Panc1 (cell line): ENCODE results near the gene FAM228A. TPM values are rescaled to one million over a fixed set of nuclear protein-coding genes. Genes with fewer than 3 reads are reported as not detected.

Experiments
- ATAC-seq: fragments of 200-7000 bp; cut with Tn5 transposase; 2 replicates; pipeline ENCODE4 v1.9.1; 2020; ENCODE audit warnings: mild to moderate bottlenecking, moderate library complexity
- BruUV-seq: library from RNA; stranded (reverse); fragments of 400-500 nt; replicated peaks from 2 replicates; lab custom pipeline; 2021; lab: Mats Ljungman, UMichigan
- CTCF ChIA-PET: fragments of 300-600 bp; sonication (Branson Sonifier 250); formaldehyde crosslinking; loops from one replicate; lab custom pipeline; 2022; ENCODE audit warnings: antibody characterized with exemption; lab: Charles Lee
- POLR2A ChIA-PET: fragments of 300-600 bp; sonication (Branson Sonifier 250); formaldehyde crosslinking; loops from one replicate; lab custom pipeline; 2022; ENCODE audit warnings: antibody characterized with exemption; lab: Charles Lee
- DNase-seq: peaks from one replicate; pipeline ENCODE4 v3.0.0-alpha.2; 2010; ENCODE audit warnings: low read depth, low spot score
- H3K27ac ChIP-seq: 2 replicates; pipeline ENCODE4 v1.5.1; 2011; ENCODE audit warnings: mild to moderate bottlenecking, low read length, inconsistent platforms
- H3K27me3 ChIP-seq: fragments of 200-500 bp; sonication (Bioruptor generic); 2 replicates; pipeline ENCODE4 v1.6.0; 2014; ENCODE audit warnings: low read length, inconsistent platforms; ENCODE audit not compliant: control insufficient read depth, insufficient read depth
- H3K36me3 ChIP-seq: fragments of 200-500 bp; sonication (Bioruptor generic); 2 replicates; pipeline ENCODE4 v1.5.1; 2014; ENCODE audit warnings: inconsistent platforms, mild to moderate bottlenecking, low read length, moderate library complexity; ENCODE audit not compliant: control insufficient read depth, insufficient read depth
- H3K4me1 ChIP-seq: 2 replicates; pipeline ENCODE4 v1.5.1; 2011; ENCODE audit warnings: inconsistent platforms, mild to moderate bottlenecking, low read length, moderate library complexity; ENCODE audit not compliant: control insufficient read depth, insufficient read depth
- H3K4me3 ChIP-seq, 2 experiments: 2 replicates each; pipeline ENCODE4 v1.5.1; 2011 to 2012; ENCODE audit warnings: low read depth in 2 of 2, low read length in 2 of 2, mild to moderate bottlenecking in 2 of 2, inconsistent platforms in 1 of 2, moderate library complexity in 1 of 2
- H3K9me3 ChIP-seq: fragments of 200-500 bp; sonication (Bioruptor generic); 2 replicates; pipeline ENCODE4 v1.5.1; 2014; ENCODE audit warnings: low read depth, mild to moderate bottlenecking, inconsistent platforms, low read length, moderate library complexity; ENCODE audit not compliant: control insufficient read depth, insufficient read depth
- POLR2AphosphoS5 ChIP-seq: IDR thresholded peaks from 2 replicates; pipeline ENCODE4 v1.6.1; 2012; ENCODE audit warnings: mild to moderate bottlenecking, low read depth, low read length, moderate library complexity
- REST ChIP-seq, 2 experiments: IDR thresholded peaks; 2 replicates each; pipeline ENCODE4 v1.6.1; 2011 to 2012; ENCODE audit warnings: low read depth in 2 of 2, control low read depth in 1 of 2, low read length in 1 of 2, mild to moderate bottlenecking in 1 of 2, moderate library complexity in 1 of 2; ENCODE audit not compliant: insufficient read depth in 1 of 2
- SIN3A ChIP-seq: IDR thresholded peaks from 2 replicates; pipeline ENCODE4 v1.6.1; 2012; ENCODE audit warnings: low read depth, mild to moderate bottlenecking, low read length, moderate library complexity, borderline replicate concordance; ENCODE audit not compliant: insufficient read depth
- TCF7L2 ChIP-seq: IDR thresholded peaks from 2 replicates; pipeline ENCODE4 v1.6.1; 2011; ENCODE audit warnings: mild to moderate bottlenecking, low read depth, low read length, inconsistent platforms
- in situ Hi-C: cut with HindIII; loops from 2 replicates; pipeline ENCODE4 v1.10.0; 2016; ENCODE audit warnings: low sequenced_read_pairs, low pct_unique_long_range_greater_than_20kb
- intact Hi-C: fragments of 100-400 bp; cut with micrococcal nuclease; formaldehyde crosslinking; loops from one replicate; pipeline ENCODE4 v1.10.0; 2022; ENCODE audit not compliant: unreplicated experiment
- total RNA-seq: library from RNA; stranded (reverse); gene quantifications from one replicate; pipeline ENCODE4 v1.2.1, GENCODE V29; 2021; ENCODE audit not compliant: unreplicated experiment
- TF ChIP-seq, protein P1 (sequence below): fragments of 450-650 bp; IDR thresholded peaks from 2 replicates; pipeline ENCODE4 v1.5.1; 2017; ENCODE audit warnings: mild to moderate bottlenecking

FAM228A gene
- total RNA-seq, 1 experiment from 2014 or later = not detected

- in situ Hi-C loops = no loop called here
- Histone ChIP-seq H3K4me3 (no peak overlapping the region), H3K36me3 (no peaks in the 10 kb centered on the region; the same call in 1 of the 2 replicates), H3K27me3 (no peaks in the 10 kb centered on the region), H3K27ac (no peak overlapping the region), H3K9me3 (no peaks in the 10 kb centered on the region), H3K4me1 (no peaks in the 10 kb centered on the region)
- BruUV-seq = TSS peak; percentile 58
- DNase-seq = no peak
- intact Hi-C loops = no loop called here
- CTCF ChIA-PET = no interaction called here
- TF ChIP-seq REST (IDR thresholded peaks at IDR 0.05; ENCODE audit: insufficient read depth in 1 of 2, low read depth in 2 of 2, low read length in 1 of 2) = no peak
- TF ChIP-seq SIN3A = no peak
- TF ChIP-seq TCF7L2 = no peak
- TF ChIP-seq POLR2AphosphoS5 = no peak
- TF ChIP-seq, protein P1, sequence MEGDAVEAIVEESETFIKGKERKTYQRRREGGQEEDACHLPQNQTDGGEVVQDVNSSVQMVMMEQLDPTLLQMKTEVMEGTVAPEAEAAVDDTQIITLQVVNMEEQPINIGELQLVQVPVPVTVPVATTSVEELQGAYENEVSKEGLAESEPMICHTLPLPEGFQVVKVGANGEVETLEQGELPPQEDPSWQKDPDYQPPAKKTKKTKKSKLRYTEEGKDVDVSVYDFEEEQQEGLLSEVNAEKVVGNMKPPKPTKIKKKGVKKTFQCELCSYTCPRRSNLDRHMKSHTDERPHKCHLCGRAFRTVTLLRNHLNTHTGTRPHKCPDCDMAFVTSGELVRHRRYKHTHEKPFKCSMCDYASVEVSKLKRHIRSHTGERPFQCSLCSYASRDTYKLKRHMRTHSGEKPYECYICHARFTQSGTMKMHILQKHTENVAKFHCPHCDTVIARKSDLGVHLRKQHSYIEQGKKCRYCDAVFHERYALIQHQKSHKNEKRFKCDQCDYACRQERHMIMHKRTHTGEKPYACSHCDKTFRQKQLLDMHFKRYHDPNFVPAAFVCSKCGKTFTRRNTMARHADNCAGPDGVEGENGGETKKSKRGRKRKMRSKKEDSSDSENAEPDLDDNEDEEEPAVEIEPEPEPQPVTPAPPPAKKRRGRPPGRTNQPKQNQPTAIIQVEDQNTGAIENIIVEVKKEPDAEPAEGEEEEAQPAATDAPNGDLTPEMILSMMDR = no peak
- POLR2A ChIA-PET = no interaction called here
- no peak for ATAC-seq
These were observed 28.4 kb downstream of the FAM228A start for GRCh38 chr2:24203029-24203786.

DNA sequence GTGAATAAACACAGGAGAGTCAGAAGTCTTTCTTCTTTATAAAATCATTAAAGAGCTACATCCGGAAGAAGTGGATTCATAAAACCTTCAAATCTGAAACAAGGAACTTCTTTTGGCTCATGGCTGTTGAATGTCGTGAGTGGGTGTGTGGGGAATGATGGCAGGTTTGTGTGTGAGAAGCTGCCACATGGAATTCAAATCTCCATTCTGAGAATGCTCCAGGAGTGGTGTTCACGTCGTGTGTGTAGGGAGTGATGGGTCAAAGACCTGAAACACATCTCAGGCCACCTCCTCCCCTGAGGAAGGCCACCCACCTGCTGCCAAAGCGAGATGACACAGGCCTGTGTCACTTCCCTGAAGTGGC, 28.9 kb downstream of the FAM228A start:
- ATAC-seq = no peak
- Histone ChIP-seq H3K27ac (no peak overlapping the region), H3K4me3 (no peak overlapping the region), H3K27me3 (no peaks in the 10 kb centered on the region), H3K36me3 (no peaks in the 10 kb centered on the region; the same call in 1 of the 2 replicates), H3K9me3 (no peaks in the 10 kb centered on the region), H3K4me1 (no peaks in the 10 kb centered on the region)
- BruUV-seq = no TSS peak
- in situ Hi-C loops = no loop called here
- no peak for DNase-seq
- ChIA-PET CTCF (no interaction called here), POLR2A (no interaction called here)
- TF ChIP-seq REST (IDR thresholded peaks at IDR 0.05; ENCODE audit: insufficient read depth in 1 of 2, low read depth in 2 of 2, low read length in 1 of 2) = no peak
- no peak for TF ChIP-seq POLR2AphosphoS5
- TF ChIP-seq, protein P1 = no peak
- TF ChIP-seq TCF7L2 = no peak
- TF ChIP-seq SIN3A = no peak
- intact Hi-C loops = no loop called here
